Endometrial microvascular endothelial cells (primary cell): Measurements from ENCODE around the gene AIPL1. TPM values are rescaled to one million over a fixed set of nuclear protein-coding genes. Genes with fewer than 3 reads are reported as not detected.

Experiments
- in situ Hi-C: cut with HindIII; loops from 2 replicates; pipeline ENCODE4 v1.10.0; 2017; ENCODE audit warnings: low sequenced_read_pairs, low pct_unique_long_range_greater_than_20kb; ENCODE audit errors: inconsistent ontology term
- total RNA-seq: library from RNA; depleted of rRNA; stranded (reverse); fragments of >200 nt; gene quantifications from one replicate; pipeline ENCODE4 v1.2.3, GENCODE V29; 2015; ENCODE audit errors: inconsistent ontology term

Gene AIPL1
- total RNA-seq, 1 donor from 2014 or later, result not detected

GRCh38 chr17:6387442-6387841 is 47.5 kb downstream of the AIPL1 start:
- in situ Hi-C loops, result no loop called here

GRCh38 chr17:6386041-6386630 is 48.8 kb downstream of the AIPL1 start:
- in situ Hi-C loops, result no loop called here

GRCh38 chr17:6384481-6384880 is 50.4 kb downstream of the AIPL1 start:
- in situ Hi-C loops, result no loop called here

- in situ Hi-C loops, result no loop called here
Measured at GRCh38 chr17:6381526-6382465, 53.1 kb downstream of the AIPL1 start.

GRCh38 chr17:6380915-6381438 is 53.9 kb downstream of the AIPL1 start:
- in situ Hi-C loops, result no loop called here

GRCh38 chr17:6377906-6378305 is 57.0 kb downstream of the AIPL1 start:
- in situ Hi-C loops, result no loop called here

GRCh38 chr17:6376931-6377361 is 58.0 kb downstream of the AIPL1 start:
- in situ Hi-C loops, result no loop called here

- in situ Hi-C loops, result no loop called here
Measured at GRCh38 chr17:6374761-6375312, 60.1 kb downstream of the AIPL1 start.

- in situ Hi-C loops, result no loop called here
Measured at GRCh38 chr17:6374271-6374691, 60.6 kb downstream of the AIPL1 start.

Other genes starting within 250 kb of the AIPL1 start
- 65.1 TPM for gene PIMREG, start 9.3 kb upstream of the AIPL1 start, total RNA-seq
- gene PITPNM3, start 121.4 kb upstream of the AIPL1 start, total RNA-seq, result 0.09 TPM
- gene KIAA0753, start 205.6 kb upstream of the AIPL1 start, total RNA-seq, result 6.2 TPM
- 126 TPM for gene TXNDC17, start 205.9 kb upstream of the AIPL1 start, total RNA-seq
- 15.7 TPM for gene MED31, start 216.5 kb upstream of the AIPL1 start, total RNA-seq
- gene C17orf100, start 216.6 kb upstream of the AIPL1 start, total RNA-seq, result not detected